NB4 (cell line): ENCODE results near the gene CD79A.

Source experiments
- CTCF ChIP-seq: IDR thresholded peaks from one replicate; pipeline ENCODE4 v1.5.1; 2012; ENCODE audit warnings: low read depth, low read length
- POLR2A ChIP-seq: IDR thresholded peaks from 2 replicates; pipeline ENCODE4 v1.6.1; 2011; ENCODE audit warnings: mild to moderate bottlenecking; ENCODE audit not compliant: insufficient read length; ENCODE audit errors: extremely low read depth

GRCh38 chr19:41930322-41930722, 53.2 kb downstream of the CD79A start:
- TF ChIP-seq CTCF (no peak), POLR2A (no peak)
